T47D (cell line): Measurements from ENCODE around the gene HEXIM1.

ENCODE experiments used
- DNase-seq, 2 experiments: peaks; one replicate each; pipeline versions ENCODE4 v3.0.0 to v3.0.0-alpha.2; 2011 to 2012; ENCODE audit warnings: low read depth in 1 of 2, low spot score in 1 of 2
- JUND ChIP-seq: IDR thresholded peaks from 2 replicates; pipeline ENCODE4 v1.6.1; 2012; ENCODE audit warnings: low read depth
- in situ Hi-C: cut with HindIII; loops from 2 replicates; pipeline ENCODE4 v1.10.0; 2016; ENCODE audit warnings: low sequenced_read_pairs, low pct_unique_long_range_greater_than_20kb

The HEXIM1 gene

GRCh38 chr17:45127548-45128300 is 20.6 kb upstream of the HEXIM1 start:
- in situ Hi-C loops: no loop called here
- TF ChIP-seq JUND: no peak
- DNase-seq: peak in 1 of 2 experiments; percentile 67

DNA sequence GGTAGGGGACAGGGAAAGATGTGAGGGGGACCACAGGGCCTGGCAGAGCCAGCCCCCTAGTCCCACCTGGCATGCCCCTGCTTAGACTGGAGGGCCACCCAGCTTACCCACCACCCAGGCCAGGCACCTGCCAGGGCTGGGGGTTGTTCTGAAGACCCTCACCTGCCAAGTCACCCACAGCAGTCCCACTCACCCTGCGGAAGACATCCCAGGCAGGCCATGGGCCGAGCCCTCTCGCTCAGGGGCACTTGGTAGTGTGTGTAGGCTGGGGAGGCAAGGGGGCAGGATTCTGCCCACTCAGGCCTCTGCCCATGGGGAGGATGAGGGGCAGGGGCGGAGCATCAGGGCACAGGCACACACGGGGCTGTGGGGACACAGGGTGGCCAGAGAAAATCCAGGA is 19.9 kb upstream of the HEXIM1 start:
- no peak for TF ChIP-seq JUND
- DNase-seq: no peak
- in situ Hi-C loops: no loop called here

DNA sequence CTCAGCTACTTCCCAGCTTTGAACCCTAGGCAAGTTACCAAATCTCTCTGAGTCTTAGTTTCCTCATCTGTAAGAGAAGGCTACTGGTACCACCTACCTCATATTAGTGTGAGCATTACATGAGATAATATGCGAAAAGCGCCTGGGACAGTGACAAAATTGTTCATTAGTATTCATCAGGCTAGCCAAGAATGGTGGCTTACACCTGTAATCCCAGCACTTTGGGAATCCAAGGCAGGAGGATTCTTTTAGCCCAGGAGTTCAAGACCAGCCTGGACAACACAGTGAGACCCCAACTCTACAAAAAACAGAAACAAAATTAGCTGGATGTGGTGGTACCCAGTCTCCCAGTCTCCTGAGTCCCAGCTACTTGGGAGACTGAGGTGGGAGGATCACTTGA is 19.3 kb upstream of the HEXIM1 start:
- no peak for DNase-seq
- in situ Hi-C loops: no loop called here
- TF ChIP-seq JUND: no peak

DNA sequence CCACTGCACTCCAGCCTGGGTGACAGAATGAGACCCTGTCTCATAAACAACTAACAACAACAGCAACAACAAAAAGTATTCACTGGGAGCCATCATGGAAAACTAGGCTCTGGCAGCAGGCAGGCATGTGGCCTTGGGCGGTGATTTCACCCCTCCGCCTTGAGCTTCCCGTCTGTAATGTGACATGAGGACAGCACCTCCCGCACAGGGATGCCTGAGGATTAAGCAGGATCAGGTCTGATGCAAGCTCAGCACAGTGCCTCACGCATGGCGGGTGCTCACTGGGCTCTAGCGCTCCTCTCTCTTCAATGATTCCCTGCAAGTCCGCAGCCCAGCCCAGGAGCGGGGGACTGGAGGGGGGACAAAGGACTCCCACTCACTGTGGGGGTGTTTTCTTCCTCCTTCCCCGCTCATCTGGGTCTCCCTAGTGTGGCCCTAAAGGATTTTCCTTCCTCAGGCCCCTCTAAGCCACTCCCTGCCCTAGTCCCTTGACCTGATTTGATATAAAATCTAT is 18.8 kb upstream of the HEXIM1 start:
- DNase-seq: peak in 1 of 2 experiments; percentile 79
- in situ Hi-C loops: no loop called here
- TF ChIP-seq JUND: no peak

- DNase-seq: peak in 1 of 2 experiments; percentile 75
- in situ Hi-C loops: no loop called here
- no peak for TF ChIP-seq JUND
Measured at GRCh38 chr17:45129940-45130680, 18.2 kb upstream of the HEXIM1 start.

GRCh38 chr17:45130681-45131615 is 17.3 kb upstream of the HEXIM1 start:
- in situ Hi-C loops: no loop called here
- DNase-seq: no peak
- no peak for TF ChIP-seq JUND

DNA sequence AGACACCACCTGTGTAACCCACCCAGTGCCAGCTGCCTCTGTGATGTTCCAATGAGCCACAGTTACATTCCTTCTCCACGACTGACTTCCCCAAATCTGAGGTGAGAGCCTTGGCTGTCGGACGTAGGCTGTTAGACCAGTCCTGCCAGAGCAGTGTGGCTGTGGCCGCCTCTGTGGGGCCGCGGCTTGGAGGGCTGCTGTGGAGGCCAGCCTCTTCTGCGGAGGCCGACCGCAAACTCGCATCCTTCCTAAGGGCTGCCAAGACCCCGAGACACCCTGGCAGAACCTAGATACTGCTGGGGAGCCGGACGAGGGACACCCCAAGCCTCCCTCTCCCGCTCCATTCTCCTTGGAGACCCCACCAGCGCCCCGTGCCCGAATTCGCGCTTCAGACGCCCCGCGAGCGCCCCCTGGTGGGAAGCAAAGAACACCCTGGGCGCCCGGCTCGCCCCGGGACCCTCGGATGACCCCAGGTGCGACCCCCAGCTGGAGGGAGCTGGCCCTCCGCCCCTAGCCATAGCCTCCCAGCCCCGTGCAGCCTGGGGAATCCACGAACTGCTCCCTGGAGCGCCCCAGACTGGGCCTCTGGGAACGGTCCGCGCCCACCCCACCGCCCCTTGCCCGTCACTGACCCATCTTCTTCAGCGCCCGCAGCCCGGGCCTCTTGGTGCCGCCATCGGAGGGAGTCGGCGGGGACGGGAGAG is 16.5 kb upstream of the HEXIM1 start:
- TF ChIP-seq JUND: no peak
- in situ Hi-C loops: no loop called here
- peak in 1 of 2 experiments; percentile 78 for DNase-seq

GRCh38 chr17:45132320-45132571 is 16.0 kb upstream of the HEXIM1 start, which contains the start of gene PLCD3:
Gene PLCD3 (minus strand): TSS chr17:45132515. CDS start chr17:45132410, 105 bp downstream.
- no peak for TF ChIP-seq JUND
- DNase-seq: no peak
- in situ Hi-C loops: no loop called here

DNA sequence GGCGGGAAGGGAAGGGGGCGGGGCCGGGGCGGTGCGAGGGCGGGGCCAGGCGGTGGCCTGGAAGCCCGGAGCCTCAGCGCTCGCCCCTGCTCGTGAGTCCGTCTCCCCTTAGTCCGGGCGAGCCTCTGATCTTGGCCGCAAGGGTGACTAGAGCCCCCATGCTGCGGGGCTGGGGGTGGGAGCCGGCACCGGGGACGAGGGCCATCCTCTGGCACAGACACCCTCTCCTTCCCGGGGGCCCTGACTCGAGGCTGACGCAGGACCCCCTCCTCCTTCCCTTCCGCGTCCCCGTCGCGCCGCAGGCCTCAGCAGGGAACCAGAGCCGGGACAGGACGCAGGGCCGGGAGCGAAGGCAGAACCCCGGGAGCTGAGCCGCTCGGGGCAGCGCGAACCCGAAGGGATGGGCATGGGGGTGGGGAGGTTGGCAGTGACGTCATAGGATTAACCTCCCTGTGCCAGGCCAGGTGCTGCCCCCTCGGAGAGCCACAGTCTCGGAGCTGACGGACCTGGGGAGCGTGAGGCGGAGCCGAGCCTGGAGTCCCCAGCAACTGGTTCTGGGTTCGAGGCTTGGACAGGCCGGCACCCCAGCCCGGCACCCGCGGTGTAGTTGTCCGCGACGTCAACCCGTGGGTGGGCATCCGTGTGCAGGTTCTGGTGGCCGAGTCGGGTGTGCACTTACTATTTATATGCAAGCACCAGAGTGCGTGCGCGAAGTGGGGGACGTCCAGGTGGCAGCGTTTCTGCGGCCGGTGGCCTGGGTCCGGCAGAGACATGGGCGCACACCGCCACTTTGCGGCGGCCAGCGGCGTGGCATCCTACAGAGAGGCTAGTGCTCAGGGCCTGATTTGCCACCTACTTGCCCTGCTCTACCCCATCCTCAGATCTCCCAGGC is 15.5 kb upstream of the HEXIM1 start:
- DNase-seq: peak; percentile 89 to 94
- in situ Hi-C loops: no loop called here

DNA sequence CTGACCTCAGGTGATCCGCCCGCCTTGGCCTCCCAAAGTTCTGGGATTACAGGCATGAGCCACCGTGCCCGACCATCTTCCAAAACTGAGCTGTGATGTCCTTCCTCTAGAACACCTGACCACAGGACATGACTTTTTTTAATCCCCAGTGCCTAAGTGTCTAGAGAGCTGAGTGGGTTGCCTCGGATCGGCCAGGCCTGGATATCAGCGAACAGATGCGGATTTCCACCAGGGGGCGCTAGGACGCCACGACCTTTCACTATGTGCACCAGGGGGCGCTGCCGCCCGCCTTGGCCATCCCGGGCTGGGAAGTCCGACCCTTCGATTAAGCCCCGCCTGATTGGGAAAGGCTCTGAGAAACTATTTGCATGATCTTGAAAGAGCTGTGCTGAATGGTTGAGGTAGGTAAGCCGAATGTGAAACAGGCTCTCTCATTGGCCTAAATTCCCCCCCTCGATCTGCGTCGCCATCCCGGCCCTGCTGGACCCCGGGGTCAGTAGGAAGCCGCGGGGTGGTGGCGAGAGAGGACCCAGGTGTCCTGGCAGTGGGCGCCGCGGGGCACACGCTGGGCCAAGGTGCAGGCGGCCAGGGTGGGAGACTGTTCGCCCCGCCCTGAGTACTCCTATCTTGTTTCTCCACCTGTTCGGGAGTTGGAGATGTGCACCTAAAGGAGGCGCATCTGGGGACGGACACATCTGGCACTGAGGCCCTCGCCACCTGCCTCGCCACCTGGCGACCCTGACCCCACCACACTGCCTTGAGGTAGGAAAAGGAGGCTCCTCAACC is 12.9 kb upstream of the HEXIM1 start, which contains the start of gene ACBD4:
TSS of gene ACBD4 (plus strand) at position 496 of the 786 bp plus-strand sequence. CDS start 458 bp downstream, outside the sequence.
- DNase-seq: peak; percentile 99 to 100
- TF ChIP-seq JUND: no peak
- in situ Hi-C loops: no loop called here

More for the DNA sequence above, 15.5 kb upstream of the HEXIM1 start:
- TF ChIP-seq JUND: no peak
